GM10266 (cell line): ENCODE measurements around the gene ZFYVE9.

Experiments used
- DNase-seq: peaks from one replicate; pipeline ENCODE4 v3.0.0; 2012; ENCODE audit errors: extremely low spot score
- TF ChIP-seq, protein P1 (sequence below): IDR thresholded peaks from 2 replicates; pipeline ENCODE4 v1.5.1; 2012; ENCODE audit warnings: mild to moderate bottlenecking, low read depth; ENCODE audit not compliant: control insufficient read depth, insufficient read depth; ENCODE audit errors: missing control alignments

ZFYVE9 gene

DNA sequence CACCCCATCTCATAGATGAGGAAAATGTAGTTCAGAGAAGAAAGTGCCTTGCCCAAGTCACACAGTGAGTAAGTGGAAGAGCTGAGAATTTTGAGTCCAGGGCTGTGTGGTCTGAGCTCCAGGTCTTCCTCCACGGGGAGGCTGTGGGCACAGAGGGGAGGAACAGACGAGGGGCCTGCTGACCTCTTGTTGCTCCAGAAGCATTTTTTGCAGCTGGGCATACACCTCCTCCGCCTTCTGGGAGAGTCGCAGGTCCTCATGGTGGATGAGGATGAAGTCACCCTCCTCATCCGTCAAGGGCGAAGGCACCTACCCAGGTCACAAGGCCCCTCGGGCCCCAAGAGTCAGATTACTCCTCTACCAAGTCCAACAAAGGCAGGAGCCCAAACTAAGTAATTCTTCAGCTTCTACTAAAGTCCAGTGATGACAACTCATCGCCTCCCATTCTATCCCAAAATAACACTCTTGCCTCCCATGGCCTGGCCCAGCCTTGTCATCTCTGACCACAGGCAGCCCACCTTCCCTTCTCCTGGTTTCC is 215.0 kb downstream of the ZFYVE9 start:
- DNase-seq: no peak
- TF ChIP-seq, protein P1, sequence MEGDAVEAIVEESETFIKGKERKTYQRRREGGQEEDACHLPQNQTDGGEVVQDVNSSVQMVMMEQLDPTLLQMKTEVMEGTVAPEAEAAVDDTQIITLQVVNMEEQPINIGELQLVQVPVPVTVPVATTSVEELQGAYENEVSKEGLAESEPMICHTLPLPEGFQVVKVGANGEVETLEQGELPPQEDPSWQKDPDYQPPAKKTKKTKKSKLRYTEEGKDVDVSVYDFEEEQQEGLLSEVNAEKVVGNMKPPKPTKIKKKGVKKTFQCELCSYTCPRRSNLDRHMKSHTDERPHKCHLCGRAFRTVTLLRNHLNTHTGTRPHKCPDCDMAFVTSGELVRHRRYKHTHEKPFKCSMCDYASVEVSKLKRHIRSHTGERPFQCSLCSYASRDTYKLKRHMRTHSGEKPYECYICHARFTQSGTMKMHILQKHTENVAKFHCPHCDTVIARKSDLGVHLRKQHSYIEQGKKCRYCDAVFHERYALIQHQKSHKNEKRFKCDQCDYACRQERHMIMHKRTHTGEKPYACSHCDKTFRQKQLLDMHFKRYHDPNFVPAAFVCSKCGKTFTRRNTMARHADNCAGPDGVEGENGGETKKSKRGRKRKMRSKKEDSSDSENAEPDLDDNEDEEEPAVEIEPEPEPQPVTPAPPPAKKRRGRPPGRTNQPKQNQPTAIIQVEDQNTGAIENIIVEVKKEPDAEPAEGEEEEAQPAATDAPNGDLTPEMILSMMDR: no peak

DNA sequence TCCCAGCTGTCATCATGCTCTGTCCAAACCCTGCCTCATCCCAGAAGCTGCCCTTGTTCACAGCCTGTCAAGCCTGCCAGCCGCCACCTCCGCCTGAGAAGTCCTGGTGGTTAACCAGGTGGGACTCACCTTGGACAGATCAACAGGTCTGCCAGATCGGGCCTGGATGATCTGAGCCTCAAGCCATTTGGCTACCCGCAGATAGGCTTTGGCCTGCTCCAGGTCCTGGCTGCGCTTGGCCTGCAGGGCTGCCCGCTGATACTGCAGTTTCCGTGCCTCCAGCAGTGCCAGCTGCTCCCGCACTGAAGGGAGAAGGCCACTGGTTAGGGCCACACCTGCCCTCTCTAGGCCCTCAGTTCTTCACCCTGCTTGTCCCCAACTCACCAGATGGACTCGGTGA is 215.5 kb downstream of the ZFYVE9 start:
- DNase-seq: no peak
- TF ChIP-seq, protein P1: no peak

DNA sequence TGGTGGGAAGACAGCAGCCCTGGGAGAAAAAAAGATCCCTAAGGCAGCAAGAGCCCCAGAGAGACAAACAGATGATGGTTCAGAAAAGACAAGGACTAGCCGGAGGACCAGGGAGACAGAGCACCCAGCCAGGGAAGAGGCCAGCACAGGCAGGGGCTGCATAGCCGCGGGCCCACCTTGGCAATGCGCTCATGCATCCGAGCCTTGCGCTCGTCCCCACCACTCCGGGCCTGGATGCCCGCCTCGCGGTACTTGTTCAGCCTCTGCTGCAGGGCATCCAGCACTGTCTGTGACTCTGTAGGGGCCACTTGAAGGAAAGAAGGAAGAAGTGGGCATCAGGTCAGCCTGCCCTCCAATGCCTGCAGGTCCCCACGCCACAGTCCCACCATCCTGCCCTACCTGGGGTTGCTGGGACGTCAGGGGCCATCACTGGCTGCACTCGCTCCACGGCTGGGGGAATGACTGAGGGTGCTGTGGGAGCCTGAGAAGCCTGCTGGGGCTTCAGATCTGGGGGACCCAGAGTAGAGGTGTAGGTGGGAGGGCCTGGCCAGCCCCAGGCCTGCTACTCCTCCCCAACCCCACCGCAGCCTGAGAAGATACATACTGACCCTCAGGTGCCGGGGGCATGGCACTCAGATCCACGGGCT is 217.1 kb downstream of the ZFYVE9 start:
- TF ChIP-seq, protein P1: no peak
- DNase-seq: no peak

DNA sequence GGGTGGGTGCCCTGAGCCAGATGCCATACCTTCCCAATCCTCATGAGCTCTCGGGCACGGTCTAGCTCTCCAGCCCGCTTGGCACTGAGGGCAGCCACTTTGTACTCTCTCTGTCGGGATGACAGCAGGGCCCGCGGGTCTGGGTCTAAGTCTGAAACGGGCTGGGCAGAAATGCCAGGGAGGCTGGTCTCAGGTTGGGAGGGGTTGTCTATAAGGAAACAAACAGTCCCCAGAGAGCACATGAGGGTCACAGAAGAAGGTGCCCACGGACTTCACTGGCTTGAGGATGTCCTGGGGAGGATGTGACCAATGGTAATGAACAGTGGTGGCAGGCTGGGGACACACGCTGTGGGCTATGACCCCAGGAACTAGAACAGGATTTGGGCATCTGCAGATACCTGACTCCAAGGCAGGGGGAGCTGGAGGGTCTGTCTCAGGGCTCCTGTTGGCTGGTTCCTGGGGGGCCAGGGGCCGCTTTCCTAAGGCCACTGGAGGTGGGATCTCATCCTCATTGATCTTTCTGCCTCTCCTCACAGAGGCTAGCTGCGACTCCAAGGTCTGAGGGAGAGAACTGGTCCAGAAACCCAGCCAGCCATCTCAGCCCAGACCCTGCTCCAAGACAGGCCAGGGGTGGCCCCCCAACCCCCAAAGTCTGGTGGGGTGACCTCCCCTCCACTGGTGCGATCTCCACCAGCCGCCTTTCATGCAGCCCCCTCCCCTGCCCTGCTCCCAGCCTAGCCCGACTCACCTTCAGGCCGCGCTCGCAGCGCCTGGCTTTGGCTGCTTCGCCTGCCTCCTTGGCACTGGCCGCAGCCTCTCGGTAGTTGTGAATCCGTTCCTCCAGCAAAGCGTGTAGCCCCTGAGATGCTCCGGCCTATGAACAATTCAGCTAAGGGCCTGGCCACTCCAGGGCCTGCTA is 218.0 kb downstream of the ZFYVE9 start:
- DNase-seq: no peak
- TF ChIP-seq, protein P1: no peak

DNA sequence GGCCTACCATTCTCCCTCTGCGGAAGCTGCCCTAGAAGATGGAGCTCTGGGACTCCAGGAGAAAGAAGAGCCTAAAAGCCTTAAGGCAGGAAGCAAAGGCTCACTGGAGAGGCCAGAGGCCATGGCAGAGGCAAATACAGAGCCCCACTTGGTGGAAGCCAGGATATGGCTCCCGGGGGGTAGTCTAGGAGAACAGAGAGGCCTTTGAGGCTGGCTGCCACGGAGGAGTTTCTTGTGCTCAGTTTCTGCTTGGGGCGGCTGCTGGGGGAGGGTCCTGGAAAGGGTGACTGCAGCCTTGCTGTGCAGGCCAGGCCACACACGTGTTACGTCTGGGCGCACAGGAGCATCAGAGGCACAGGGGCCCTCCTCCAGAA is 218.7 kb downstream of the ZFYVE9 start:
- TF ChIP-seq, protein P1: no peak
- DNase-seq: no peak

DNA sequence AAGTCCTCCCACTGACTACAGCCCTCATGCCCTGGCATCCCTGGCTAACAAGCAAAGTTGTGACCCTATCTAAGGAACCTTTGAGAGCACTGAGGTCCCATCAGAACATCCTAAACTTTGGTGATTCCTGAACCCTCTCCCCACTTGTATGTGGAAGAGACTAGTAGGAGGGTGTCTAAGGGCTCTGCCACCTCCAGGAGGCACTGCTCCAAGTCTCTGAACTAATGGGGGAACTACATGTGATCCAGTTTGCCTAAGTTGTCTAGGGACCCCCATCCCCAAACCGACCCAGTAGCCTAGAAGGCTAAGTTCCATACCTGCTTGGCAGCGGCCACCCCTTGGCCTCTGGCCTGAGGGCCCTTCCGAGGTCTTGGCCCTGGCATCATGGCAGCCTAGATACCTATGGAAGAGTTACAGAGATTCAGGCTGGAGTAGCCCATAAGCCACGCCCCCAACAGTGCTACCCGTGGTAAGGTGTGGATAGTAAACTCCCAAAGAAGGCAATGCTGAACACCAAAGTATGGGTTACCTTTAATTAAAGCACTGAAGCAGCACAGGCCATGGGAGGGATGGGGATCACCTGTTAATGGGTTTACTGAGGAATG is 222.4 kb downstream of the ZFYVE9 start:
- TF ChIP-seq, protein P1: no peak
- DNase-seq: no peak
